Measurements from ENCODE around the gene RAB27A.

DNA sequence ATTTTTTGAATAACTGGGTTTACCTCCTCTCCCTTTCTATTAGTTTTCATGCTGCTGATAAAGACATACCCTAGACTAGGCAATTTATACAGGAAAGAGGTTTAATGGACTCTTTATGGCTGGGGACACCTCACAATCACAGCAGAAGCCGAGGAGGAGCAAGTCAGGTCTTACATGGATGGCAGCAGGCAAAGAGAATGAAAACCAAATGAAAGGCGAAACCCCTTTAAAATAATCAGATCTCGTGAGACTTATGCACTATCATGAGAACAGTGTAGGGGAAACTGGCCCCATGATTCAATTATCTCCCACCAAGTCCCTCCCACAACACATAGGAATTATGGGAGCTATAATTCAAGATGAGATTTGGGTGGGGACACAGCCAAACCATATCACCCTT lies 90.9 kb downstream of the RAB27A start:
- TF ChIP-seq, protein P1, sequence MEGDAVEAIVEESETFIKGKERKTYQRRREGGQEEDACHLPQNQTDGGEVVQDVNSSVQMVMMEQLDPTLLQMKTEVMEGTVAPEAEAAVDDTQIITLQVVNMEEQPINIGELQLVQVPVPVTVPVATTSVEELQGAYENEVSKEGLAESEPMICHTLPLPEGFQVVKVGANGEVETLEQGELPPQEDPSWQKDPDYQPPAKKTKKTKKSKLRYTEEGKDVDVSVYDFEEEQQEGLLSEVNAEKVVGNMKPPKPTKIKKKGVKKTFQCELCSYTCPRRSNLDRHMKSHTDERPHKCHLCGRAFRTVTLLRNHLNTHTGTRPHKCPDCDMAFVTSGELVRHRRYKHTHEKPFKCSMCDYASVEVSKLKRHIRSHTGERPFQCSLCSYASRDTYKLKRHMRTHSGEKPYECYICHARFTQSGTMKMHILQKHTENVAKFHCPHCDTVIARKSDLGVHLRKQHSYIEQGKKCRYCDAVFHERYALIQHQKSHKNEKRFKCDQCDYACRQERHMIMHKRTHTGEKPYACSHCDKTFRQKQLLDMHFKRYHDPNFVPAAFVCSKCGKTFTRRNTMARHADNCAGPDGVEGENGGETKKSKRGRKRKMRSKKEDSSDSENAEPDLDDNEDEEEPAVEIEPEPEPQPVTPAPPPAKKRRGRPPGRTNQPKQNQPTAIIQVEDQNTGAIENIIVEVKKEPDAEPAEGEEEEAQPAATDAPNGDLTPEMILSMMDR (IDR thresholded peaks at IDR 0.05), result no peak
- TF ChIP-seq POLR2A (IDR thresholded peaks at IDR 0.05), result no peak

Data from body of pancreas (tissue), 4 donors.